ENCODE measurements around the gene ZFP3.
"Not testable (repeated sequence)": the region's sequence is repeated elsewhere in the genome, so short reads cannot be mapped to it uniquely, and the experiment has no call there.

Gene ZFP3

DNA sequence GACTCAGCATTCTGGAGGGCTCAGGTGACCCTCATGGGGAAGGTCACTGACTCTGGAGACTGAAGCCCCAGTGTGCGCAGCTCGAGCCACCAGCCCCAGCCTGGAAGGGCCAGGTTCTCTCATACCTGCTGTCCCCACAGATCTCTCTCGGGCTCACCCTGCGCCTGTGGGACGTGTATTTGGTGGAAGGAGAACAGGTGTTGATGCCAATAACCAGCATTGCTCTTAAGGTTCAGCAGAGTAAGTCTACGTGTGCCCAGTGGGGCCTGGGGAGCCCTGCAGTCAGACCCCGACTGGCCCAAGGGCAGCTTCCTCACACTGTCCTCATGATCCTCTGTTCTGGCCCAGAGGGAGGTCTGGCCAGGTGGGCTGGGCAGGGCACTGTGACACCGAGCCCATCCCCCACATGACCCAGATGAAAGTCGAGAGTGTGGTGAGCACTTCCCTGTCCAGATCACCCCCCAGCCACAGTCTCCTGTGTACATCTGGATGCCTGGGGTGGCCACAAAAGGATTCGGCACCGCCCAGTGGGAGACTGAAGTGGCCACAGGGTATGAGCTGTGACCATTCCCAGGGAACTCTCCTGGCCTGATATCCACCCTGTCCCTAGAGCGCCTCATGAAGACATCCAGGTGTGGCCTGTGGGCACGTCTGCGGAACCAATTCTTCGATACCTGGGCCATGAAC lies 59.4 kb downstream of the ZFP3 start:
- H3K27ac ChIP-seq; in situ Hi-C loops (cut with HindIII; ENCODE audit: low pct_ligation_motif_present, low sequenced_read_pairs); H3K27me3 ChIP-seq (replicated peaks); H3K36me3 ChIP-seq (replicated peaks); H3K4me3 ChIP-seq (ENCODE audit: low read depth, low read length); DNase-seq: not testable (repeated sequence)

DNA sequence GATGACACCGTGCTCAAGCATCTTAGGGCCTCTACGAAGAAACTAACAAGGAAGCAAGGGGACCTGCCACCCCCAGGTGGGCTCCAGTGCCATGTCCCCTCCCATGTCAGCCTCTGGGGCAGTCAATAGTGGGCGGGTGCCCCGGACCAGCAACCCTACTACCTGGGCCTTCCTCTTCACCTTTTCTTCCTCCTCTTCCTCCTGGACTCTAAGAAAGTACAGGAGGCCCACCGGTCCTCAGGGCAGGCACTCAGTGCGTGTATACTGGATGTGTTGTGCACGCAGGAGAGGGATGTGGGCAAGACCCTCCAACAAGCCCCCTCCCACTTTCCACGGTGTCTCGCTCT lies 59.9 kb downstream of the ZFP3 start:
- H3K4me3 ChIP-seq (ENCODE audit: low read depth, low read length); H3K27me3 ChIP-seq (replicated peaks); DNase-seq; in situ Hi-C loops (cut with HindIII; ENCODE audit: low pct_ligation_motif_present, low sequenced_read_pairs); H3K27ac ChIP-seq; H3K36me3 ChIP-seq (replicated peaks): not testable (repeated sequence)

DNA sequence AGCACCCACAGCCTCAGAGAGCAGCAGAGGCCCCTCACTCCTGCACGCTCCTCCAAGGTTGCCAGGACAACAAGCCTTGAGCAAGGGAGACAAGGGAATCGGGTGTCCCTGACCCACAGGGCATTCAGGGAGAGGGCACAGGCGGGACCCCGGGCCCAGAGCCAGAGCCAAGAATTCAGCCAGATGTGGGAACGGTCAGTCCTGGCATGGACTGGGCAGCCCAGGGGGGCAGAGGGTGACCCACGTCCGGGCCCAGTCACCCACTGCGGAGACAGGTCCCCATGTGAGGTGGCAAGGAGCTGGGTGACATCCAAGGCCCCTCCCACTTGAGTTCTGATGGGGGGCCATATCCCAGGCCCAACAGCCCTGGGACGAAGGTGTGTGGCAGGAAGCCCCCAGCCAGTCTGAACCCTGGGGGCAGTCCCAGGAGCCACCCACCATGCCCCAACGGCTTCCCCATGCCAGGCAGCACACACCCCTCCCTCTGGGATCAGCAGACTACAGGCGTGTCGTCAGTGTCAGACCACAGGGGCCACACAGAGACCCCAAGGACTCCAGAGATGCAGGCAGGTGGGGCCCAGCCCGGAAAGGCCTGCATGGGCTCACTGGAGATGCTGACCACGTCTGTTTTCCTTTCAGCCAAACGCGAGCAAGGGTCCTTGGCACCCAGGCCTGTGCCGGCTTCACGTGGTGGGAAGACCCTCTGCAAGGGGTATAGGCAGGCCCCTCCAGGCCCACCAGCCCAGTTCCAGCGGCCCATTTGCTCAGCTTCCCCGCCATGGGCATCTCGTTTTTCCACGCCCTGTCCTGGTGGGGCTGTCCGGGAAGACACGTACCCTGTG lies 60.6 kb downstream of the ZFP3 start:
- Histone ChIP-seq H3K36me3 (replicated peaks) (no peaks in the 10 kb centered on the region), H3K4me3 (ENCODE audit: low read depth, low read length) (no peak overlapping the region), H3K27ac (no peak overlapping the region), H3K27me3 (replicated peaks) (no peaks in the 10 kb centered on the region)
- TF ChIP-seq, protein P1, sequence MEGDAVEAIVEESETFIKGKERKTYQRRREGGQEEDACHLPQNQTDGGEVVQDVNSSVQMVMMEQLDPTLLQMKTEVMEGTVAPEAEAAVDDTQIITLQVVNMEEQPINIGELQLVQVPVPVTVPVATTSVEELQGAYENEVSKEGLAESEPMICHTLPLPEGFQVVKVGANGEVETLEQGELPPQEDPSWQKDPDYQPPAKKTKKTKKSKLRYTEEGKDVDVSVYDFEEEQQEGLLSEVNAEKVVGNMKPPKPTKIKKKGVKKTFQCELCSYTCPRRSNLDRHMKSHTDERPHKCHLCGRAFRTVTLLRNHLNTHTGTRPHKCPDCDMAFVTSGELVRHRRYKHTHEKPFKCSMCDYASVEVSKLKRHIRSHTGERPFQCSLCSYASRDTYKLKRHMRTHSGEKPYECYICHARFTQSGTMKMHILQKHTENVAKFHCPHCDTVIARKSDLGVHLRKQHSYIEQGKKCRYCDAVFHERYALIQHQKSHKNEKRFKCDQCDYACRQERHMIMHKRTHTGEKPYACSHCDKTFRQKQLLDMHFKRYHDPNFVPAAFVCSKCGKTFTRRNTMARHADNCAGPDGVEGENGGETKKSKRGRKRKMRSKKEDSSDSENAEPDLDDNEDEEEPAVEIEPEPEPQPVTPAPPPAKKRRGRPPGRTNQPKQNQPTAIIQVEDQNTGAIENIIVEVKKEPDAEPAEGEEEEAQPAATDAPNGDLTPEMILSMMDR (IDR thresholded peaks at IDR 0.05; ENCODE audit: low read depth, low read length, missing control alignments), result no peak
- DNase-seq, result no peak
- in situ Hi-C loops (cut with HindIII; ENCODE audit: low pct_ligation_motif_present, low sequenced_read_pairs), result no loop called here

DNA sequence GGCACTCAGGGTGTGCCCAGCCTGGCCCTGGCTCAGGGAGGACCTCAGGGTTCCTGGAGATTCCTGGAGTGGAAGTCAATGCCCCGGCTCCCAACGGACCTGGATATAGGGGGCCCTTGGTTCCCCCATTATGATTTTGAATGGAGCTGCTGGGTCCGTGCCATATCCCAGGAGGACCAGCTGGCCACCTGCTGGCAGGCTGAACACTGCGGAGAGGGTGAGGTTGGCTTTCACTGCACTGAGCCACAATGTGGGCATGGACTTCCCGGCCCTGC lies 61.1 kb downstream of the ZFP3 start:
- Histone ChIP-seq H3K27me3 (replicated peaks) (no peaks in the 10 kb centered on the region), H3K27ac (no peak overlapping the region), H3K36me3 (replicated peaks) (no peaks in the 10 kb centered on the region), H3K4me3 (ENCODE audit: low read depth, low read length) (no peak overlapping the region)
- DNase-seq, result no peak
- TF ChIP-seq, protein P1 (IDR thresholded peaks at IDR 0.05; ENCODE audit: low read depth, low read length, missing control alignments), result no peak
- in situ Hi-C loops (cut with HindIII; ENCODE audit: low pct_ligation_motif_present, low sequenced_read_pairs), result no loop called here

DNA sequence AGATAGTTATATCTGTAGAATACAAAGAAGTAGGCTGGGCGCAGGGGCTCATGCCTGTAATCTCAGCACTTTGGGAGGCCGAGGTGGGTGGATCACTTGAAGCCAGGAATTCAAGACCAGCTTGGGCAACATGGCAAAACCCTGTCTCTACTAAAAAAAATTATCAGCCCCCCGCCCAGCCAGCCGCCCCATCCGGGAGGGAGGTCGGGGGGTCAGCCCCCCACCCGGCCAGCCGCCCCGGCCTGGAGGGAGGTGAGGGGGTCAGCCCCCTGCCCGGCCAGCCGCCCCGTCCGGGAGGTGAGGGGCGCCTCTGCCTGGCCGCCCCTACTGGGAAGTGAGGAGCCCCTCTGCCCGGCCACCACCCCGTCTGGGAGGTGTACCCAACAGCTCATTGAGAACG lies 64.6 kb downstream of the ZFP3 start:
- H3K4me3 ChIP-seq (ENCODE audit: low read depth, low read length); H3K27me3 ChIP-seq (replicated peaks); H3K27ac ChIP-seq; H3K36me3 ChIP-seq (replicated peaks); DNase-seq; in situ Hi-C loops (cut with HindIII; ENCODE audit: low pct_ligation_motif_present, low sequenced_read_pairs): not testable (repeated sequence)

Measured in brain microvascular endothelial cell (primary cell).